SK-N-SH (cell line): ENCODE data around the gene DOK7. TPM values are rescaled to one million over a fixed set of nuclear protein-coding genes. Genes with fewer than 3 reads are reported as not detected.

Experiments
- CTCF ChIA-PET: fragments of 300-600, 350-600 bp; formaldehyde crosslinking; extraction: SDS; loops from one replicate; lab custom pipeline; 2021; lab: Yijun Ruan, JAX
- POLR2A ChIA-PET: fragments of 350-600 bp; sonication (Branson Sonifier 250); formaldehyde crosslinking; extraction: SDS; loops from one replicate; lab custom pipeline; 2020; ENCODE audit warnings: antibody characterized with exemption, inconsistent platforms; lab: Yijun Ruan, JAX
- DNase-seq: peaks from one replicate; pipeline ENCODE4 v3.0.0; 2012
- H2AFZ ChIP-seq: fragments of 200-600 bp; sonication (generic); 2 replicates; pipeline ENCODE4 v1.8.1; 2016; ENCODE audit warnings: antibody characterized with exemption, mild to moderate bottlenecking, low read depth
- H3F3A ChIP-seq: fragments of 200-600 bp; sonication (generic); replicated peaks from 2 replicates; pipeline ENCODE3; 2016; ENCODE audit warnings: antibody characterized with exemption, mild to moderate bottlenecking; ENCODE audit not compliant: insufficient read depth
- H3K27ac ChIP-seq, 2 experiments: fragments of 200-500 bp in 1 of 2; fragments of 200-600 bp in 1 of 2; sonication (Bioruptor generic) in 1 of 2; sonication (generic), shearing (Covaris generic) in 1 of 2; 2 replicates each; pipeline versions ENCODE4 v1.5.1 to v1.6.1; 2014 to 2016; ENCODE audit warnings: low read depth in 2 of 2, inconsistent platforms in 1 of 2, low read length in 1 of 2, mild to moderate bottlenecking in 1 of 2, mixed read lengths in 1 of 2
- H3K27me3 ChIP-seq: fragments of 200-600 bp; sonication (generic), shearing (Covaris generic); 2 replicates; pipeline ENCODE4 v1.6.1; 2016; ENCODE audit warnings: mixed run types; ENCODE audit not compliant: insufficient read depth
- H3K36me3 ChIP-seq, 2 experiments: fragments of 200-500 bp in 1 of 2; fragments of 200-600 bp in 1 of 2; sonication (Bioruptor generic) in 1 of 2; sonication (generic) in 1 of 2; replicated peaks in 1 of 2; 2 replicates each; pipeline versions ENCODE3 to v1.5.1; 2014 to 2016; ENCODE audit warnings: low read length in 1 of 2, mild to moderate bottlenecking in 1 of 2; ENCODE audit not compliant: insufficient read depth in 2 of 2, control insufficient read depth in 1 of 2
- H3K4me1 ChIP-seq, 2 experiments: fragments of 200-500 bp in 1 of 2; fragments of 200-600 bp in 1 of 2; sonication (Bioruptor generic) in 1 of 2; sonication (generic), shearing (Covaris generic) in 1 of 2; 2 replicates each; pipeline versions ENCODE4 v1.5.1 to v1.6.1; 2014 to 2016; ENCODE audit warnings: low read depth in 1 of 2, low read length in 1 of 2, mixed run types in 1 of 2; ENCODE audit not compliant: insufficient read depth in 2 of 2, control insufficient read depth in 1 of 2
- H3K4me2 ChIP-seq: fragments of 200-600 bp; sonication (generic), shearing (Covaris generic); 2 replicates; pipeline ENCODE4 v1.6.1; 2017; ENCODE audit warnings: mixed run types
- H3K4me3 ChIP-seq, 2 experiments: fragments of 200-500 bp in 1 of 2; fragments of 200-600 bp in 1 of 2; sonication (Bioruptor generic) in 1 of 2; sonication (generic), shearing (Covaris generic) in 1 of 2; 2 replicates each; pipeline versions ENCODE4 v1.5.1 to v1.8.1; 2014 to 2016; ENCODE audit warnings: low read depth in 2 of 2, inconsistent platforms in 1 of 2, low read length in 1 of 2, mild to moderate bottlenecking in 1 of 2, mixed read lengths in 1 of 2, moderate library complexity in 1 of 2
- H3K79me2 ChIP-seq: fragments of 200-600 bp; sonication (generic); 2 replicates; pipeline ENCODE4 v1.8.1; 2017; ENCODE audit warnings: mild to moderate bottlenecking; ENCODE audit not compliant: insufficient read depth
- H3K9ac ChIP-seq: fragments of 200-600 bp; sonication (generic); 2 replicates; pipeline ENCODE4 v1.6.1; 2017; ENCODE audit warnings: mixed run types
- H3K9me2 ChIP-seq: fragments of 200-600 bp; sonication (generic); 2 replicates; pipeline ENCODE4 v1.6.1; 2017; ENCODE audit warnings: mixed run types
- H3K9me3 ChIP-seq: fragments of 200-600 bp; sonication (generic); 2 replicates; pipeline ENCODE4 v1.6.1; 2017; ENCODE audit warnings: mixed run types, mild to moderate bottlenecking, moderate library complexity
- H4K20me1 ChIP-seq: fragments of 200-600 bp; sonication (generic); 2 replicates; pipeline ENCODE4 v1.6.1; 2017; ENCODE audit warnings: mild to moderate bottlenecking, mixed run types; ENCODE audit not compliant: insufficient read depth
- CHD2 ChIP-seq: fragments of 150-350 bp; IDR thresholded peaks from 2 replicates; pipeline ENCODE4 v1.6.1; 2018; ENCODE audit warnings: low read length; ENCODE audit not compliant: partially characterized antibody
- FOSL2 ChIP-seq: IDR thresholded peaks from 2 replicates; pipeline ENCODE4 v1.4.0; 2012; ENCODE audit warnings: low read depth, mild to moderate bottlenecking, moderate library complexity, borderline replicate concordance
- FOXM1 ChIP-seq: IDR thresholded peaks from 2 replicates; pipeline ENCODE4 v1.4.0; 2012; ENCODE audit warnings: low read depth, mild to moderate bottlenecking
- GABPA ChIP-seq: IDR thresholded peaks from 2 replicates; pipeline ENCODE4 v1.4.0; 2012; ENCODE audit warnings: low read depth, mild to moderate bottlenecking
- GATA2 ChIP-seq: sonication (generic); formaldehyde crosslinking; IDR thresholded peaks from 2 replicates; pipeline ENCODE4 v1.5.0; 2020; ENCODE audit warnings: mild to moderate bottlenecking, missing genetic modification reagents
- JUND ChIP-seq: IDR thresholded peaks from 2 replicates; pipeline ENCODE4 v1.4.0; 2012
- MEF2A ChIP-seq: IDR thresholded peaks from 2 replicates; pipeline ENCODE4 v1.4.0; 2012; ENCODE audit warnings: low read depth, borderline replicate concordance
- MXI1 ChIP-seq: IDR thresholded peaks from 2 replicates; pipeline ENCODE4 v1.6.1; 2012; ENCODE audit warnings: mild to moderate bottlenecking, low read depth, low read length, improper control_type of control experiment
- NRF1 ChIP-seq: IDR thresholded peaks from 2 replicates; pipeline ENCODE4 v1.6.1; 2012; ENCODE audit warnings: low read depth, mild to moderate bottlenecking, low read length
- RAD21 ChIP-seq: IDR thresholded peaks from 2 replicates; pipeline ENCODE4 v1.6.1; 2012; ENCODE audit warnings: mild to moderate bottlenecking, low read length
- RFX5 ChIP-seq: IDR thresholded peaks from 2 replicates; pipeline ENCODE4 v1.6.1; 2012; ENCODE audit warnings: mild to moderate bottlenecking, improper control_type of control experiment, low read length
- RXRA ChIP-seq: IDR thresholded peaks from 2 replicates; pipeline ENCODE4 v1.4.0; 2012; ENCODE audit warnings: low read depth, mild to moderate bottlenecking, borderline replicate concordance
- SMC3 ChIP-seq: IDR thresholded peaks from 2 replicates; pipeline ENCODE4 v1.6.1; 2012; ENCODE audit warnings: low read depth, low read length, improper control_type of control experiment
- USF1 ChIP-seq: IDR thresholded peaks from 2 replicates; pipeline ENCODE4 v1.4.0; 2012; ENCODE audit warnings: low read depth, borderline replicate concordance
- USF2 ChIP-seq: fragments of 150-350 bp; IDR thresholded peaks from 2 replicates; pipeline ENCODE4 v1.6.1; 2017; ENCODE audit warnings: antibody characterized with exemption, low read length, low read depth, borderline replicate concordance
- YY1 ChIP-seq: IDR thresholded peaks from 2 replicates; pipeline ENCODE4 v1.4.0; 2012; ENCODE audit warnings: low read depth, mild to moderate bottlenecking
- WGBS: methylation state at CpG from one replicate; pipeline ENCODE4 v1.1.6; 2017; ENCODE audit warnings: low lambda C conversion rate; 5-methylcytosine and 5-hydroxymethylcytosine counted together
- polyA plus RNA-seq, 3 experiments: library from polyadenylated mRNA; depleted of rRNA; stranded (reverse); fragments of >200 nt; gene quantifications; 2 replicates each; pipeline ENCODE4 v1.2.3, GENCODE V29; 2012
- TF ChIP-seq, protein P1 (sequence below): fragments of 150-350 bp; IDR thresholded peaks from 2 replicates; pipeline ENCODE4 v1.6.1; 2016; ENCODE audit warnings: mild to moderate bottlenecking, low read depth, low read length
- TF ChIP-seq, protein P2 (sequence below): IDR thresholded peaks from 2 replicates; pipeline ENCODE4; 2012
- TF ChIP-seq, protein P3 (sequence below): fragments of 200-600 bp; sonication (generic); IDR thresholded peaks from 2 replicates; pipeline ENCODE4 v1.6.1; 2017; ENCODE audit warnings: antibody characterized with exemption, mild to moderate bottlenecking, moderate library complexity

The DOK7 gene
- polyA plus RNA-seq, 1 of the 3 experiments (the other 2 are of a cell fraction): not detected

DNA sequence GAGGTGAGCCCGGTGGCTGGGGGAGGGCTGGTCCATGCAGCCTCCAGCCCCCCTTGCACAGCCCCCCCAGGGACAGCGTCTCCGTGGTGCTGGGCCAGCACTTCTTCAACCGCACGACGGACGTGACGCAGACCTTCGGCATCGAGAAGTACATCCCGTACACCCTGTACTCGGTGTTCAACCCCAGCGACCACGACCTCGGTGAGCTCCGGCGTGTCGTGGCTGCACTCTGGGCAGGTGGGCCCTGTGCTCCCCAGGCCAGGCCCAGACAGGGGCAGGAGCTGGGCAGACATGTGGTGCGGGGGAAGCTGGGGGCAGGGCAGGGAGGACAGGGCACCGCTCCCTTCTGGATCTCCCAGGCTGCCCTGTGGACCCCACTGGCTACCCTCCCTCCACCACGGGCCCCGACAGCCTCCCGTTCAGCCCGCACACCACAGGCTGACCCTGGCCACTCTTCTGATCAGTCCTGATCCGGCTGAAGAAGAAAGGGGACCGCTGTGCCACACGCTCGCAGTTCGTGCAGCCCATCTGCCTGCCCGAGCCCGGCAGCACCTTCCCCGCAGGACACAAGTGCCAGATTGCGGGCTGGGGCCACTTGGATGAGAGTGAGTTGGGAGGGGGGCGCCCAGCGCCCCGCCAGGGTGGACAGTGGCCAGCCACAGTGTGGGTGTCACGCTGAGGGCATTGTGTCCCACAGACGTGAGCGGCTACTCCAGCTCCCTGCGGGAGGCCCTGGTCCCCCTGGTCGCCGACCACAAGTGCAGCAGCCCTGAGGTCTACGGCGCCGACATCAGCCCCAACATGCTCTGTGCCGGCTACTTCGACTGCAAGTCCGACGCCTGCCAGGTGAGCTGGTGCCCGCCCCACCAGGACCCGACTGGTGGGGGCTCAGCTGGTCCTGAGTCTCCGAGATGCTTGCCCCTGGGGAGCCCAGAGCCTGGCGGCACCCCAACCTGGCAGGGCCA, 15.4 kb upstream of the DOK7 start:
- 86% methylated on average over 15 of the region's 53 CpGs for WGBS
- POLR2A ChIA-PET: no interaction called here

More for the DNA sequence above, 15.4 kb upstream of the DOK7 start:
- Histone ChIP-seq H3K9me2 (no peaks in the 10 kb centered on the region), H3K79me2 (no peaks in the 10 kb centered on the region), H3K27me3 (no peaks in the 10 kb centered on the region), H2AFZ (no peak overlapping the region), H3K36me3 (no peaks in the 10 kb centered on the region), H3K9me3 (no peaks in the 10 kb centered on the region), H3K4me2 (no peak overlapping the region), H3K4me3 (no peak overlapping the region), H3F3A (peaks cover 6% of the 10 kb centered on the region), H3K9ac (no peak overlapping the region), H3K4me1 (no peaks in the 10 kb centered on the region), H3K27ac (no peak overlapping the region), H4K20me1 (no peaks in the 10 kb centered on the region)
- no peak for TF ChIP-seq RFX5
- TF ChIP-seq GATA2 (CRISPR knock-in tag): no peak
- TF ChIP-seq, protein P1, sequence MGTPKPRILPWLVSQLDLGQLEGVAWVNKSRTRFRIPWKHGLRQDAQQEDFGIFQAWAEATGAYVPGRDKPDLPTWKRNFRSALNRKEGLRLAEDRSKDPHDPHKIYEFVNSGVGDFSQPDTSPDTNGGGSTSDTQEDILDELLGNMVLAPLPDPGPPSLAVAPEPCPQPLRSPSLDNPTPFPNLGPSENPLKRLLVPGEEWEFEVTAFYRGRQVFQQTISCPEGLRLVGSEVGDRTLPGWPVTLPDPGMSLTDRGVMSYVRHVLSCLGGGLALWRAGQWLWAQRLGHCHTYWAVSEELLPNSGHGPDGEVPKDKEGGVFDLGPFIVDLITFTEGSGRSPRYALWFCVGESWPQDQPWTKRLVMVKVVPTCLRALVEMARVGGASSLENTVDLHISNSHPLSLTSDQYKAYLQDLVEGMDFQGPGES: no peak
- no peak for TF ChIP-seq SMC3
- no peak for TF ChIP-seq MEF2A
- no peak for TF ChIP-seq FOSL2
- TF ChIP-seq, protein P2, sequence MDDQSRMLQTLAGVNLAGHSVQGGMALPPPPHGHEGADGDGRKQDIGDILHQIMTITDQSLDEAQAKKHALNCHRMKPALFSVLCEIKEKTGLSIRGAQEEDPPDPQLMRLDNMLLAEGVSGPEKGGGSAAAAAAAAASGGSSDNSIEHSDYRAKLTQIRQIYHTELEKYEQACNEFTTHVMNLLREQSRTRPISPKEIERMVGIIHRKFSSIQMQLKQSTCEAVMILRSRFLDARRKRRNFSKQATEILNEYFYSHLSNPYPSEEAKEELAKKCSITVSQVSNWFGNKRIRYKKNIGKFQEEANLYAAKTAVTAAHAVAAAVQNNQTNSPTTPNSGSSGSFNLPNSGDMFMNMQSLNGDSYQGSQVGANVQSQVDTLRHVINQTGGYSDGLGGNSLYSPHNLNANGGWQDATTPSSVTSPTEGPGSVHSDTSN: no peak
- no peak for TF ChIP-seq RAD21
- TF ChIP-seq NRF1: no peak
- no peak for TF ChIP-seq USF2
- TF ChIP-seq CHD2: no peak
- no peak for TF ChIP-seq JUND
- TF ChIP-seq, protein P3, sequence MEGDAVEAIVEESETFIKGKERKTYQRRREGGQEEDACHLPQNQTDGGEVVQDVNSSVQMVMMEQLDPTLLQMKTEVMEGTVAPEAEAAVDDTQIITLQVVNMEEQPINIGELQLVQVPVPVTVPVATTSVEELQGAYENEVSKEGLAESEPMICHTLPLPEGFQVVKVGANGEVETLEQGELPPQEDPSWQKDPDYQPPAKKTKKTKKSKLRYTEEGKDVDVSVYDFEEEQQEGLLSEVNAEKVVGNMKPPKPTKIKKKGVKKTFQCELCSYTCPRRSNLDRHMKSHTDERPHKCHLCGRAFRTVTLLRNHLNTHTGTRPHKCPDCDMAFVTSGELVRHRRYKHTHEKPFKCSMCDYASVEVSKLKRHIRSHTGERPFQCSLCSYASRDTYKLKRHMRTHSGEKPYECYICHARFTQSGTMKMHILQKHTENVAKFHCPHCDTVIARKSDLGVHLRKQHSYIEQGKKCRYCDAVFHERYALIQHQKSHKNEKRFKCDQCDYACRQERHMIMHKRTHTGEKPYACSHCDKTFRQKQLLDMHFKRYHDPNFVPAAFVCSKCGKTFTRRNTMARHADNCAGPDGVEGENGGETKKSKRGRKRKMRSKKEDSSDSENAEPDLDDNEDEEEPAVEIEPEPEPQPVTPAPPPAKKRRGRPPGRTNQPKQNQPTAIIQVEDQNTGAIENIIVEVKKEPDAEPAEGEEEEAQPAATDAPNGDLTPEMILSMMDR: no peak
- TF ChIP-seq GABPA: no peak
- no peak for TF ChIP-seq MXI1
- no peak for TF ChIP-seq USF1
- TF ChIP-seq YY1: no peak
- no peak for TF ChIP-seq RXRA
- no peak for TF ChIP-seq FOXM1
- CTCF ChIA-PET: interaction anchor here (1.2 to 2.6 kb wide), 3 partner anchors 33 to 341 kb away, joined by 3 to 11 read pairs (median 10); no protein-coding TSS in a partner anchor
- DNase-seq: no peak
